ENCODE data around the gene ABLIM1.

DNA sequence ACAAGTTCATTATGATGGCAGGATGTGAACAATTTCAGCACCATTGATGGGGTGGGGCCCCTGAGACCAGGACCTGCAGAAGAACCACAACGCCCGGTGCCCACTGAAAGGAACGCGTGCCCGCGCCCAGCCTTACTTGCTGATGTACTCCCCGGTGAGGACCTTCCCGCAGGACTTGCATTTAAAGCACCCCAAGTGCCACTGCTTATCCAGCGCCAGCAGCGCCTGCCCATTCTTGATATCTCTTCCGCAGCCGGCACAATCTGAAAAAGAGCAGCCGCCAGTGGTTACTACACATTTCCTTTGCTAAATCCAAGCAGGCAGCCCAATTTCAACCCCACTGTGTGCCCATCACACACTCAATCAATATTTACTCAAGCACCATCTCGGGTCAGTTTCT lies 110.6 kb downstream of the ABLIM1 start:
- TF ChIP-seq, protein P1, sequence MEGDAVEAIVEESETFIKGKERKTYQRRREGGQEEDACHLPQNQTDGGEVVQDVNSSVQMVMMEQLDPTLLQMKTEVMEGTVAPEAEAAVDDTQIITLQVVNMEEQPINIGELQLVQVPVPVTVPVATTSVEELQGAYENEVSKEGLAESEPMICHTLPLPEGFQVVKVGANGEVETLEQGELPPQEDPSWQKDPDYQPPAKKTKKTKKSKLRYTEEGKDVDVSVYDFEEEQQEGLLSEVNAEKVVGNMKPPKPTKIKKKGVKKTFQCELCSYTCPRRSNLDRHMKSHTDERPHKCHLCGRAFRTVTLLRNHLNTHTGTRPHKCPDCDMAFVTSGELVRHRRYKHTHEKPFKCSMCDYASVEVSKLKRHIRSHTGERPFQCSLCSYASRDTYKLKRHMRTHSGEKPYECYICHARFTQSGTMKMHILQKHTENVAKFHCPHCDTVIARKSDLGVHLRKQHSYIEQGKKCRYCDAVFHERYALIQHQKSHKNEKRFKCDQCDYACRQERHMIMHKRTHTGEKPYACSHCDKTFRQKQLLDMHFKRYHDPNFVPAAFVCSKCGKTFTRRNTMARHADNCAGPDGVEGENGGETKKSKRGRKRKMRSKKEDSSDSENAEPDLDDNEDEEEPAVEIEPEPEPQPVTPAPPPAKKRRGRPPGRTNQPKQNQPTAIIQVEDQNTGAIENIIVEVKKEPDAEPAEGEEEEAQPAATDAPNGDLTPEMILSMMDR (conservative IDR thresholded peaks at IDR 0.05; ENCODE audit: low read depth in 2 of 2) = no peak
- TF ChIP-seq STAT1 (IDR thresholded peaks at IDR 0.05; ENCODE audit: unreplicated experiment) = no peak
- TF ChIP-seq, protein P2, sequence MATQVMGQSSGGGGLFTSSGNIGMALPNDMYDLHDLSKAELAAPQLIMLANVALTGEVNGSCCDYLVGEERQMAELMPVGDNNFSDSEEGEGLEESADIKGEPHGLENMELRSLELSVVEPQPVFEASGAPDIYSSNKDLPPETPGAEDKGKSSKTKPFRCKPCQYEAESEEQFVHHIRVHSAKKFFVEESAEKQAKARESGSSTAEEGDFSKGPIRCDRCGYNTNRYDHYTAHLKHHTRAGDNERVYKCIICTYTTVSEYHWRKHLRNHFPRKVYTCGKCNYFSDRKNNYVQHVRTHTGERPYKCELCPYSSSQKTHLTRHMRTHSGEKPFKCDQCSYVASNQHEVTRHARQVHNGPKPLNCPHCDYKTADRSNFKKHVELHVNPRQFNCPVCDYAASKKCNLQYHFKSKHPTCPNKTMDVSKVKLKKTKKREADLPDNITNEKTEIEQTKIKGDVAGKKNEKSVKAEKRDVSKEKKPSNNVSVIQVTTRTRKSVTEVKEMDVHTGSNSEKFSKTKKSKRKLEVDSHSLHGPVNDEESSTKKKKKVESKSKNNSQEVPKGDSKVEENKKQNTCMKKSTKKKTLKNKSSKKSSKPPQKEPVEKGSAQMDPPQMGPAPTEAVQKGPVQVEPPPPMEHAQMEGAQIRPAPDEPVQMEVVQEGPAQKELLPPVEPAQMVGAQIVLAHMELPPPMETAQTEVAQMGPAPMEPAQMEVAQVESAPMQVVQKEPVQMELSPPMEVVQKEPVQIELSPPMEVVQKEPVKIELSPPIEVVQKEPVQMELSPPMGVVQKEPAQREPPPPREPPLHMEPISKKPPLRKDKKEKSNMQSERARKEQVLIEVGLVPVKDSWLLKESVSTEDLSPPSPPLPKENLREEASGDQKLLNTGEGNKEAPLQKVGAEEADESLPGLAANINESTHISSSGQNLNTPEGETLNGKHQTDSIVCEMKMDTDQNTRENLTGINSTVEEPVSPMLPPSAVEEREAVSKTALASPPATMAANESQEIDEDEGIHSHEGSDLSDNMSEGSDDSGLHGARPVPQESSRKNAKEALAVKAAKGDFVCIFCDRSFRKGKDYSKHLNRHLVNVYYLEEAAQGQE (IDR thresholded peaks at IDR 0.05; ENCODE audit: unreplicated experiment) = no peak
